Activated CD4-positive, alpha-beta T cell treated with anti-CD3 and anti-CD28 coated beads, Interleukin-2, amount 50 U/mL, for 24 hours (primary cell): ENCODE data around the gene LYST.

Experiments
- DNase-seq, 2 donors: peaks; one replicate each; pipeline ENCODE4 v3.0.0-alpha.2; 2020; ENCODE audit warnings: low read depth in 1 of 2, low spot score in 1 of 2

Gene LYST

GRCh38 chr1:235888119-235888643, 21.5 kb upstream of the LYST start:
- peak; percentile 26 to 74 for DNase-seq

GRCh38 chr1:235887676-235888075, 21.0 kb upstream of the LYST start:
- DNase-seq: no peak

DNA sequence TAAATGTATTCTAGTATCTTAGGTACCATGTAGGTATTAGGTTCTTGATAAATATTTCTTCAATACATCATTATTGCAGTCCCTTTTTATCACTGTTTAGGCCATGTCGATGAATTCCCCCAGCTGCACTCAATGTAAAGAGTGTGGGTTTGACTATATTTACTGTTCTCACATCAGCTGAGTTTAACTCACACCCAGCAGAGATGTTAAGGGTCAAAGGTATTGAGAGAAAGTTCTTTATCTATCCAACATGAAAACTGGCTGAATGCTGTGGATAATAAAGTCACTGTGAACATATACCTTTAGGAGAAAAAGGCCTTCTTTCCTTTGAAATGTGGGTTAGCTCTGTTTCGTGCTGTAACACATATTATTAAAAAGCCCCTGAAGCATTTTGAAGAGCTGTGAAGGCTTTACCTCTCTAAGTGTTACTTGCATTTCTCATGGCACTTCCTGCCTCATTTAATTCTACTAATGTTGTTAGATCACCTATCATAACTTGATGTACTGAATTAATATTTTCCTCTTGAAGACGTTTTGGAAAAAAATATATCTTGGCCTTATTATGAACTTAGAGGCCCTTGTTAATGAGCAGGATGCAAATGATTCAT, 19.1 kb upstream of the LYST start:
- no peak for DNase-seq

GRCh38 chr1:235883261-235883927, 16.7 kb upstream of the LYST start:
- no peak for DNase-seq

DNA sequence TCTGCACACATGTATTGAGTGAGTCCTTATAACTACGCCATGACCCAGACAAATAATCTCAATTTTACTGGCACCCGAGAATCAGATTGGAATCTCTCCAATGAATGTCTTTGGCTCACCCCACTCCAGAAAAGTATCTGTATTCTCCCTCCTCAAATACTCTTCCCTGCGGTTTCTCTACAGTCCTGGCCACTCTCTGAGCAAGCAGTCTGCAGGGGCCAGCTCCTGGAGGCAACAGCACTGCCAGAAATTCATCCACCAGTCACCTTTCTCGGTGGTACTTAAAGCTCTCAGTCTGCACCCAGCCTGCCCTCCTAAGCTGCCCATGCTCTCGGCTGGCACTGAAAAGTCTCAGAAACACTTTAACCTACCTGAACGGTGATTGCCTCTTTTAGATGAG, 16.1 kb upstream of the LYST start:
- DNase-seq: no peak

GRCh38 chr1:235881930-235882700, 15.4 kb upstream of the LYST start:
- DNase-seq: no peak

GRCh38 chr1:235878082-235878811, 11.5 kb upstream of the LYST start:
- DNase-seq: no peak

GRCh38 chr1:235876402-235876841, 9.7 kb upstream of the LYST start:
- no peak for DNase-seq

GRCh38 chr1:235875036-235875597, 8.4 kb upstream of the LYST start:
- no peak for DNase-seq

- DNase-seq: no peak
These were observed 7.6 kb upstream of the LYST start for GRCh38 chr1:235874261-235874660.

- DNase-seq: no peak
These were observed 6.9 kb upstream of the LYST start for GRCh38 chr1:235873571-235873970.

DNA sequence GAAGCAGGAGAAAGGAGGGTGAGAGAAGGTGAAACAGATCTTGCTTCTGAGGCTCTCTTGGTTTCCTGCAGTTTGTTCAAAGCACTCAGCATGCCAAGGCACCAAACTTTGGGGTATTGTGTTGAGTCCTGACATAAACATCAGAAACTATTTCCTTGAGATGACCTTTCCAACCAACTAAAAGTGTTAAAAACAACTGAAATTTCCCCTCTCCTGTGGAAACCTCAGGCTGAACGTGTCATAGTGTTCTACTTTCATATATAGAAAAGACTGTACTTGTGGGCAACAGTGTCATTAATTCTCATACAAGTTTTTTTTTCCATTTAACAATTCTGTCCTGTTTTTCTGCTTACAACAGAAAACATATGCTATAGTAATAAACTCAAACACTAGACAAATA, 6.3 kb upstream of the LYST start:
- peak in 1 of 2 donors; percentile 43 for DNase-seq

- no peak for DNase-seq
These were observed 5.6 kb upstream of the LYST start for GRCh38 chr1:235872270-235872669.

GRCh38 chr1:235867903-235868469, 1.3 kb upstream of the LYST start:
- DNase-seq: peak in 1 of 2 donors; percentile 33

GRCh38 chr1:235866913-235867845, 473 bp upstream of the LYST start:
- DNase-seq: peak; percentile 96 to 97

DNA sequence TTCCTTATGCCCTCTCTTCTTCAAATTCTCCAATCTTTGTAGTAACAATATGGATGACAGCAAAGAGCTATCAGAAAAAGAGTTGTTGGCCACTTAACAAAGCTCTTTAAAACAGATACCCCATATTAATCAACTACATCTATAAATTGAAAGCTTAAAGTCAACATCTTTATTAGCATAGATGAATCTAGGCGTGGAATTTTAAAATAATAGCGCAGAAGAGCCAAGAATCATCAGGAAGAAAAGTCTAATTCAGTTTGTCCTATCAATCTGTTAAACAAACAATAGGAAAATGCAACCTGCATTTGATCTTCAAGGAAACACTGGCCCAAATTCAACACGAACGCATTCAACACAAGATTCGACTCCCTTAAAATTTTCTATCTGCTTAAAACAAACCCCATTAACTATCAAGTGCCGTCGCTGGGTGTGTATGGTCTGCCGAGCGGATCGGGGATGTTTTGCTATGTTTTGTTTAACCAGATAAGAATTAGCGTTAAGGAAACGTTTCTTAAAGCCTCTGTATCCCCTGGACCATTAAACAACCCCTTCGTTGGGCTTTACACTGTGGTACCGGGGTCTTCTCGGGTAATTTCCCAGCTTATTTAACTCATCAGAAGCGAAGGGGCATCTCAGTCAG, 1.0 kb downstream of the LYST start:
- DNase-seq: no peak

GRCh38 chr1:235864931-235865525, 1.7 kb downstream of the LYST start:
- no peak for DNase-seq

DNA sequence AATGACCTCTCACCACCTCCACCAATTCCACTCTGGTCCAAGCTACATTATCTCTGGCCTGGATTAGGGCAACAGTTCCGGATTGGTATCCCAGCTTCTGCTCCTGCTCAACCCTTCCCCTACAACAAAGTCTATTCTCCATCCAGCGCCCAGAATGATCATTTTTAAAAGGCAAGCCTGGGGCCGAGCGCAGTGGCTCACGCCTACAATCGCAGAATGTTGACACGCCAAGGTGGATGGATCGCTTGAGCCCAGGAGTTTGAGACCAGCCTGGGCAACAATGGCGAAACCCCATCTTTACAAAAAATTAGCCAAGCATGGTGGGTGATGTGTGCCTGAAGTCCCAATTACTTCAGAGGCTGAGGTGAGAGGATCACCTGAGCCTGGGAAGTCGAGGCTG, 2.2 kb downstream of the LYST start:
- no peak for DNase-seq

DNA sequence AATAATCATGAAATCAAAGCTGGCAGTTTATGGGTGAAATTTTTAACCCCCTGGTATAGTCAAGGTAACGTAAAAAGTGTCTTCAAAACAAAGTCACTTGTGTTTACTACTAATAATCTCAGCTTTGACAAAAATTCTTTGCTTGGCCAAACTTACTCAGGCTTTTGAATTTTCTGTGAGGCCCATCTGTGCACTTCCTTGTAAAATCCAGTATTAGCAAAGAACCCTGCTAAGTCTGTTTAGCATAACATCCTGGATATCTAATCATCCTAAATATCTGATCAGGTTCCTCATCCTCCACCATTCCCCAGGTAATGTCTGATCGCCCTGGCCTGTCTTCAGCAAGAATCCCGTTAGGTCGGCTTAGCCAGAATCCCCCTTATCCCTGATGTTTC, 3.0 kb downstream of the LYST start:
- no peak for DNase-seq
